ENCODE measurements around the gene OPCML.

OPCML gene

GRCh38 chr11:132501356-132501755, 1030.9 kb downstream of the OPCML start:
- Histone ChIP-seq H3K27ac (no peak overlapping the region), H3K36me3 (no peaks in the 10 kb centered on the region), H3K4me1 (ENCODE audit: control insufficient read depth in 1 of 2, insufficient read depth in 1 of 2, low read depth in 1 of 2, low read length in 1 of 2) (no peaks in the 10 kb centered on the region), H3K9me3 (no peaks in the 10 kb centered on the region), H3K4me3 (ENCODE audit: low read depth in 1 of 2, low read length in 1 of 2) (no peak overlapping the region), H3K27me3 (no peaks in the 10 kb centered on the region)
- TF ChIP-seq CTCF (IDR thresholded peaks at IDR 0.05), result no peak

GRCh38 chr11:132499661-132500060, 1032.6 kb downstream of the OPCML start:
- TF ChIP-seq CTCF (IDR thresholded peaks at IDR 0.05), result no peak
- H3K9me3 ChIP-seq, result no peaks in the 10 kb centered on the region
- no peaks in the 10 kb centered on the region for H3K4me1 ChIP-seq (ENCODE audit: control insufficient read depth in 1 of 2, insufficient read depth in 1 of 2, low read depth in 1 of 2, low read length in 1 of 2)
- H3K4me3 ChIP-seq (ENCODE audit: low read depth in 1 of 2, low read length in 1 of 2), result no peak overlapping the region
- H3K27me3 ChIP-seq, result no peaks in the 10 kb centered on the region
- H3K27ac ChIP-seq, result no peak overlapping the region
- H3K36me3 ChIP-seq, result no peaks in the 10 kb centered on the region

GRCh38 chr11:132496341-132496740, 1036.0 kb downstream of the OPCML start:
- no peak overlapping the region for H3K27ac ChIP-seq
- TF ChIP-seq CTCF (IDR thresholded peaks at IDR 0.05), result no peak
- H3K36me3 ChIP-seq, result no peaks in the 10 kb centered on the region
- H3K4me1 ChIP-seq (ENCODE audit: control insufficient read depth in 1 of 2, insufficient read depth in 1 of 2, low read depth in 1 of 2, low read length in 1 of 2), result no peaks in the 10 kb centered on the region
- no peaks in the 10 kb centered on the region for H3K27me3 ChIP-seq
- H3K4me3 ChIP-seq (ENCODE audit: low read depth in 1 of 2, low read length in 1 of 2), result no peak overlapping the region
- H3K9me3 ChIP-seq, result no peaks in the 10 kb centered on the region

GRCh38 chr11:132493801-132494200, 1038.5 kb downstream of the OPCML start:
- H3K4me1 ChIP-seq (ENCODE audit: control insufficient read depth in 1 of 2, insufficient read depth in 1 of 2, low read depth in 1 of 2, low read length in 1 of 2), result no peaks in the 10 kb centered on the region
- no peak overlapping the region for H3K4me3 ChIP-seq (ENCODE audit: low read depth in 1 of 2, low read length in 1 of 2)
- no peaks in the 10 kb centered on the region for H3K27me3 ChIP-seq
- H3K27ac ChIP-seq, result no peak overlapping the region
- no peaks in the 10 kb centered on the region for H3K9me3 ChIP-seq
- no peaks in the 10 kb centered on the region for H3K36me3 ChIP-seq
- TF ChIP-seq CTCF (IDR thresholded peaks at IDR 0.05), result no peak

GRCh38 chr11:132490978-132491377, 1041.3 kb downstream of the OPCML start:
- no peak for TF ChIP-seq CTCF (IDR thresholded peaks at IDR 0.05)
- no peak overlapping the region for H3K4me3 ChIP-seq (ENCODE audit: low read depth in 1 of 2, low read length in 1 of 2)

GRCh38 chr11:132486060-132486459, 1046.2 kb downstream of the OPCML start:
- Histone ChIP-seq H3K27ac (no peak overlapping the region), H3K27me3 (no peaks in the 10 kb centered on the region), H3K4me1 (ENCODE audit: control insufficient read depth in 1 of 2, insufficient read depth in 1 of 2, low read depth in 1 of 2, low read length in 1 of 2) (no peaks in the 10 kb centered on the region), H3K36me3 (no peaks in the 10 kb centered on the region), H3K9me3 (no peaks in the 10 kb centered on the region), H3K4me3 (ENCODE audit: low read depth in 1 of 2, low read length in 1 of 2) (no peak overlapping the region)
- no peak for TF ChIP-seq CTCF (IDR thresholded peaks at IDR 0.05)

More at GRCh38 chr11:132490978-132491377, 1041.3 kb downstream of the OPCML start:
- Histone ChIP-seq H3K36me3 (no peaks in the 10 kb centered on the region), H3K27ac (no peak overlapping the region), H3K27me3 (no peaks in the 10 kb centered on the region), H3K9me3 (no peaks in the 10 kb centered on the region), H3K4me1 (ENCODE audit: control insufficient read depth in 1 of 2, insufficient read depth in 1 of 2, low read depth in 1 of 2, low read length in 1 of 2) (no peaks in the 10 kb centered on the region)
